Trophoblast cell (in vitro differentiated cells and primary cell): ENCODE data around the gene CD58.
A peak's percentile ranks its signal among the peaks of the same experiment; 100 is the strongest.

ENCODE experiments used
- DNase-seq, 2 donors: peaks; one replicate each; pipeline ENCODE4 v3.0.0-alpha.2; 2016
- H2AFZ ChIP-seq: 2 replicates; pipeline ENCODE4 v1.6.1; 2013; ENCODE audit warnings: low read length, moderate library complexity, mild to moderate bottlenecking; ENCODE audit not compliant: insufficient read depth, poor library complexity
- H2AK5ac ChIP-seq: 2 replicates; pipeline ENCODE4 v1.6.1; 2013; ENCODE audit warnings: mild to moderate bottlenecking, low read length
- H2BK120ac ChIP-seq: 2 replicates; pipeline ENCODE4 v1.6.1; 2013; ENCODE audit warnings: low read length, mild to moderate bottlenecking, moderate library complexity; ENCODE audit not compliant: insufficient read depth, poor library complexity
- H2BK12ac ChIP-seq: 2 replicates; pipeline ENCODE4 v1.6.1; 2013; ENCODE audit warnings: mild to moderate bottlenecking, low read length, moderate library complexity
- H2BK5ac ChIP-seq: 2 replicates; pipeline ENCODE4 v1.6.1; 2013; ENCODE audit warnings: low read length, low read depth, moderate library complexity, mild to moderate bottlenecking; ENCODE audit not compliant: poor library complexity
- H3K14ac ChIP-seq: 2 replicates; pipeline ENCODE4 v1.6.1; 2013; ENCODE audit warnings: mild to moderate bottlenecking, low read length
- H3K18ac ChIP-seq: 2 replicates; pipeline ENCODE4 v1.6.1; 2013; ENCODE audit warnings: mild to moderate bottlenecking, low read length
- H3K23ac ChIP-seq: 2 replicates; pipeline ENCODE4 v1.6.1; 2013; ENCODE audit warnings: low read length
- H3K27ac ChIP-seq: 2 replicates; pipeline ENCODE4 v1.5.1; 2013; ENCODE audit warnings: low read depth, mild to moderate bottlenecking, inconsistent platforms, low read length, moderate library complexity
- H3K27me3 ChIP-seq: 2 replicates; pipeline ENCODE4 v1.6.1; 2013; ENCODE audit warnings: inconsistent platforms, mild to moderate bottlenecking, low read length, moderate library complexity; ENCODE audit not compliant: insufficient read depth
- H3K36me3 ChIP-seq, 2 experiments: 1 replicate in 1 of 2; 2 replicates in 1 of 2; pipeline ENCODE4 v1.6.1; 2013; ENCODE audit warnings: low read length in 2 of 2, mild to moderate bottlenecking in 2 of 2, moderate library complexity in 1 of 2; ENCODE audit not compliant: insufficient read depth in 2 of 2, control insufficient read depth in 1 of 2
- H3K4ac ChIP-seq: 2 replicates; pipeline ENCODE4 v1.6.1; 2013; ENCODE audit warnings: low read depth, mild to moderate bottlenecking, low read length, moderate library complexity
- H3K4me1 ChIP-seq, 2 experiments: 1 replicate in 1 of 2; 2 replicates in 1 of 2; pipeline ENCODE4 v1.6.1; 2013; ENCODE audit warnings: low read length in 2 of 2, mild to moderate bottlenecking in 2 of 2, moderate library complexity in 1 of 2; ENCODE audit not compliant: insufficient read depth in 2 of 2, control insufficient read depth in 1 of 2
- H3K4me2 ChIP-seq: 2 replicates; pipeline ENCODE4 v1.6.1; 2013; ENCODE audit warnings: inconsistent platforms, mild to moderate bottlenecking, low read length, moderate library complexity
- H3K4me3 ChIP-seq: 2 replicates; pipeline ENCODE4 v1.5.1; 2013; ENCODE audit warnings: mild to moderate bottlenecking, low read depth, low read length, inconsistent platforms
- H3K79me1 ChIP-seq: one replicate; pipeline ENCODE4 v1.6.1; 2013; ENCODE audit warnings: low read length
- H3K79me2 ChIP-seq: 2 replicates; pipeline ENCODE4 v1.6.1; 2013; ENCODE audit warnings: low read length, mild to moderate bottlenecking; ENCODE audit not compliant: control insufficient read depth, insufficient read depth, poor library complexity
- H3K9ac ChIP-seq: 2 replicates; pipeline ENCODE4 v1.6.1; 2013; ENCODE audit warnings: mild to moderate bottlenecking, low read length
- H3K9me3 ChIP-seq: 2 replicates; pipeline ENCODE4 v1.6.1; 2013; ENCODE audit warnings: low read depth, mild to moderate bottlenecking, control low read depth, inconsistent platforms, low read length; ENCODE audit not compliant: insufficient read depth
- H4K12ac ChIP-seq: 2 replicates; pipeline ENCODE4 v1.6.1; 2013; ENCODE audit warnings: low read depth, mild to moderate bottlenecking, low read length, moderate library complexity
- H4K8ac ChIP-seq: 2 replicates; pipeline ENCODE4 v1.6.1; 2013; ENCODE audit warnings: low read depth, mild to moderate bottlenecking, low read length, moderate library complexity
- H4K91ac ChIP-seq: one replicate; pipeline ENCODE4 v1.6.1; 2013; ENCODE audit warnings: low read depth, mild to moderate bottlenecking, low read length, moderate library complexity
- WGBS: extraction: QIAGEN DNeasy Blood & Tissue Kit; methylation state at CpG from one replicate; pipeline ENCODE4 v1.1.7; 2013; ENCODE audit warnings: missing lambda C conversion rate; ENCODE audit not compliant: insufficient read length, insufficient coverage; ENCODE audit errors: extremely low coverage; 5-methylcytosine and 5-hydroxymethylcytosine counted together

CD58 gene

DNA sequence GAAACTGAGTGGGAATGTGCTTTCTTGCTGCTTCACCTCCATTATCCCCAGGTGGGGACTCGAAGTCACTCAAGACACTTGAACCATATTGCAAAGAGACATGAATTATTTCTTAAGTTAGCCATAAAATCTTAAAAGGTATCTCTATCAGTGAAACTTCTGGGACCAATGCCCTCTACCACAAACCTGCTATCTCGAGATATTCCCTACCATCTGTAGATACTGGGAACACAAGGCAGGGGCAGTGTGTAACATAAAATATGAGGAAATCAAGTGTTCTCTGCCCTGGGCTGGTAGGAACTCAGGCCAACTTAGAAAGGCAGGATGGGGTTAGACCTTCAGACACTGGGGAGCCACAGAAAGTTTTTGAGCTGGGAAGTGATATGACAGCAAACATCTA lies 1.3 kb upstream of the CD58 start:
- Histone ChIP-seq H3K4ac (no peak overlapping the region), H2AFZ (no peak overlapping the region), H3K27me3 (no peaks in the 10 kb centered on the region), H2AK5ac (no peak overlapping the region), H3K79me1 (peaks cover 11% of the 10 kb centered on the region), H3K14ac (no peak overlapping the region), H4K91ac (peak overlapping the region; percentile 96), H2BK12ac (peak overlapping the region; percentile 7), H3K79me2 (peaks cover 6% of the 10 kb centered on the region), H3K9me3 (no peaks in the 10 kb centered on the region), H3K9ac (no peak overlapping the region), H3K4me3 (no peak overlapping the region), H4K12ac (no peak overlapping the region), H3K36me3 (peaks cover 4 to 10% of the 10 kb centered on the region in 2 experiments), H3K27ac (no peak overlapping the region), H2BK5ac (no peak overlapping the region), H3K23ac (no peak overlapping the region), H4K8ac (no peak overlapping the region), H3K4me2 (no peak overlapping the region), H2BK120ac (no peak overlapping the region), H3K4me1 (peaks cover 19 to 25% of the 10 kb centered on the region in 2 experiments), H3K18ac (no peak overlapping the region)
- WGBS, result no CpG with 5 or more reads among the region's 2 CpGs
- no peak for DNase-seq

DNA sequence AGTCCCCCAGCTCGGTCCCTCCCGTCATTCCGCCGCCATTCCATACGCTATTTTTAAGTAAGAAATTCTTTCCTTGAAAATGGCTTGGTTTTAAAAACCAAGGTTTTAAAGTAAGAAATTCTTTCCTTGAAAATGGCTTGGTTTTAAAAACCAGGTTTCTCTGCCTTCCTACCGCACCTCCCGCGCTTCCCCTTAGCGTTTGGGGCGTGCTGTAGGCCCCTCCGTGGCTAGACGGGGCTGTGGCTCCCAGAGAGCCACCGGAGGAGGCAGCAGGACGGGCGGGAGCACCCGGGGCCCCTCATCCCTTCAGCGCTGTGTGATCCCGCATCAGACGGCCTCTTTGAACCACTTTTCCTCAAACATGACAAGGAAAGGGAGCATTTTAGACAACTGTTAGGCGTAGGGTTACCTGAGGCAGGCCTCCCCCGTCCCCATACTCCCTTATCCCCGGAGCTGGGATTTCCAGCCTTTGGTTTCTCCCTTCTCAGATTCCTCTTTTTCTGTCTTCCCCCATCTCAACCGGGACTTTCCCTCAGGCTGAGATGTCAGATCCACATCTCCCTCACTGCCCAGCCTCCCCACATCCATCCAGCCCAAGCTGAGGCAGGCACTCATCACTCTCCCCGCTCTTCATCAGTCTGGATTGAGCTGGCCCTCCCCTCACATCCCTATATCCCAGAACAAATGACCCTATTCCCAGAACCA lies 541 bp upstream of the CD58 start:
- peaks cover 11% of the 10 kb centered on the region for H3K79me1 ChIP-seq
- peak overlapping the region; percentile 41 for H3K4me3 ChIP-seq
- H2BK12ac ChIP-seq, result peak overlapping the region; percentile 74
- peaks cover 6% of the 10 kb centered on the region for H3K79me2 ChIP-seq
- peak overlapping the region; percentile 82 for H2BK5ac ChIP-seq
- no peaks in the 10 kb centered on the region for H3K27me3 ChIP-seq
- no CpG with 5 or more reads among the region's 24 CpGs for WGBS
- H3K18ac ChIP-seq, result peak overlapping the region; percentile 86
- peak overlapping the region; percentile 61 for H3K4ac ChIP-seq
- H2AK5ac ChIP-seq, result peak overlapping the region; percentile 85
- H4K8ac ChIP-seq, result peak overlapping the region; percentile 92
- peak overlapping the region; percentile 71 for H4K12ac ChIP-seq
- H3K9me3 ChIP-seq, result no peaks in the 10 kb centered on the region
- no peak overlapping the region for H3K23ac ChIP-seq
- H4K91ac ChIP-seq, result peak overlapping the region; percentile 96
- peak overlapping the region; percentile 92 for H3K4me2 ChIP-seq
- peak overlapping the region; percentile 90 for H3K14ac ChIP-seq
- peak in 1 of 2 donors; percentile 39 for DNase-seq
- peaks cover 19 to 25% of the 10 kb centered on the region in 2 experiments for H3K4me1 ChIP-seq
- peak overlapping the region; percentile 95 for H2BK120ac ChIP-seq
- H3K9ac ChIP-seq, result peak overlapping the region; percentile 75
- peaks cover 2 to 7% of the 10 kb centered on the region in 2 experiments for H3K36me3 ChIP-seq
- peak overlapping the region; percentile 80 for H3K27ac ChIP-seq
- H2AFZ ChIP-seq, result peak overlapping the region; percentile 64

DNA sequence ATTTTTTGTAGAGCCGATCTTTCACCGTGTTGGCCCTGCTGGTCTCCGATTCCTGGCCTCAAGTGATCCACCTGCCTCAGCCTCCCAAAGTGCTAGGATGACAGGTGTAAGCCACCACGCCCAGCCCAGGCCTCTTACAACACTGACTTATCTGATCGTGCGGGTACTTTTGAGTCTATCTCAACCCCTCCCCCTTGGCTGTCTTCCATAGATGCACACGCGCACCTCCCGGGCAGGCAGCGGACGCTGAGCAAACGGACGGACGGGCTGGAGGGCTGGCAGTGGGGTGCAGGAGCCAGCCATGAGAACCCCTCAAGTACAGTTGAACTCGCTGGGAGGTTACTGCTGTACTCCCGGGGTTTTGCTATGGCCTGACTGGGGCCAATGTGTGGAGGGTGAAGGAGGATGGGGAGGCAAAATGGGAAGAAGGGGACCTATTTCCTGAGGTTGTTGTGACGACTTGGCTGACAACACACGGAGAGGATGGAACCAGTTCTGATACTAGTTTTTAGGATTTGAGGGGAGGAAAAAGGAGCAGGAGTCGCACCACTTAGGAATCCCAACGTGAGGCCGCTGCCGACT lies 959 bp downstream of the CD58 start:
- no peak overlapping the region for H4K91ac ChIP-seq
- no peaks in the 10 kb centered on the region for H3K9me3 ChIP-seq
- peak; percentile 65 to 74 for DNase-seq
- no peak overlapping the region for H2AFZ ChIP-seq
- H4K8ac ChIP-seq, result no peak overlapping the region
- H2BK5ac ChIP-seq, result no peak overlapping the region
- peak overlapping the region; percentile 80 for H3K4me3 ChIP-seq
- H3K4ac ChIP-seq, result no peak overlapping the region
- peaks cover 19 to 25% of the 10 kb centered on the region in 2 experiments for H3K4me1 ChIP-seq
- peak overlapping the region; percentile 26 for H3K9ac ChIP-seq
- H2BK12ac ChIP-seq, result no peak overlapping the region
- no CpG with 5 or more reads among the region's 22 CpGs for WGBS
- H3K79me2 ChIP-seq, result peaks cover 6% of the 10 kb centered on the region
- H3K23ac ChIP-seq, result no peak overlapping the region
- H3K36me3 ChIP-seq, result peaks cover 2 to 3% of the 10 kb centered on the region in 2 experiments
- no peak overlapping the region for H2AK5ac ChIP-seq
- peaks cover 11% of the 10 kb centered on the region for H3K79me1 ChIP-seq
- no peak overlapping the region for H3K14ac ChIP-seq
- H3K27me3 ChIP-seq, result no peaks in the 10 kb centered on the region
- peak overlapping the region; percentile 92 for H3K4me2 ChIP-seq
- H3K18ac ChIP-seq, result no peak overlapping the region
- H3K27ac ChIP-seq, result no peak overlapping the region
- H4K12ac ChIP-seq, result no peak overlapping the region
- no peak overlapping the region for H2BK120ac ChIP-seq

DNA sequence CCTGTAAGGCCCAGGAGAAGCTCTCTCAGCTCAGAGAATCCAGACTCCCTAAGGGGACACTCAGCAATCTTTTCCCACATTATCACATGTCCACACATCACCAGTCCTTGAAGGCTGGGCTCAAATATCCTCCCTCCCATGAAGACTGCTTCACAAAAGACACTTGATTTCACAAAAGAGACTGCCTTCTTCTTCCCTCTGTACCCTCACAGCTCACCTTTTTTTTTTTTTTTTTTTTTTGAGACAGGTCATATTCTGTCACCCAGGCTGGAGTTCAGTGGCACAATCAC lies 1.5 kb downstream of the CD58 start:
- Histone ChIP-seq H3K27me3 (no peaks in the 10 kb centered on the region), H3K4ac (no peak overlapping the region), H4K8ac (no peak overlapping the region), H2BK5ac (no peak overlapping the region), H3K4me1 (peaks cover 19 to 25% of the 10 kb centered on the region in 2 experiments), H3K9ac (no peak overlapping the region), H3K79me1 (peaks cover 11% of the 10 kb centered on the region), H3K23ac (no peak overlapping the region), H3K36me3 (peaks cover 2 to 3% of the 10 kb centered on the region in 2 experiments), H3K4me3 (no peak overlapping the region), H4K91ac (no peak overlapping the region), H3K79me2 (peaks cover 6% of the 10 kb centered on the region), H3K14ac (no peak overlapping the region), H3K18ac (no peak overlapping the region), H3K9me3 (no peaks in the 10 kb centered on the region), H2AFZ (no peak overlapping the region), H2AK5ac (no peak overlapping the region), H3K27ac (no peak overlapping the region), H2BK120ac (no peak overlapping the region), H4K12ac (no peak overlapping the region), H3K4me2 (no peak overlapping the region), H2BK12ac (no peak overlapping the region)
- DNase-seq, result no peak
